Progenitor cell of endocrine pancreas (in vitro differentiated cells): ENCODE data around the gene NFATC3. TPM values are rescaled to one million over a fixed set of nuclear protein-coding genes. Genes with fewer than 3 reads are reported as not detected.
"Not testable (repeated sequence)": the region's sequence is repeated elsewhere in the genome, so short reads cannot be mapped to it uniquely, and the experiment has no call there.

ENCODE experiments used
- DNase-seq: peaks from one replicate; pipeline ENCODE4 v3.0.0; 2021; ENCODE audit warnings: low spot score; ENCODE audit not compliant: unreplicated experiment
- H3K27ac Mint-ChIP-seq: 2 replicates; pipeline ENCODE4 v1.8.0; 2021; ENCODE audit warnings: mild to moderate bottlenecking, moderate library complexity, mixed read lengths
- H3K27me3 Mint-ChIP-seq: 2 replicates; pipeline ENCODE4 v1.8.0; 2021; ENCODE audit warnings: mixed read lengths
- H3K36me3 Mint-ChIP-seq: 2 replicates; pipeline ENCODE4 v1.8.0; 2022; ENCODE audit warnings: mixed read lengths; ENCODE audit not compliant: insufficient read depth
- H3K4me1 Mint-ChIP-seq: 2 replicates; pipeline ENCODE4 v1.8.0; 2021; ENCODE audit warnings: low read depth, mixed read lengths
- H3K4me3 Mint-ChIP-seq: 2 replicates; pipeline ENCODE4 v1.8.0; 2021; ENCODE audit warnings: low read depth, mild to moderate bottlenecking, moderate library complexity, mixed read lengths
- H3K9me3 Mint-ChIP-seq: 2 replicates; pipeline ENCODE4 v1.8.0; 2021; ENCODE audit warnings: low read depth, mixed read lengths
- total RNA-seq: library from RNA; stranded (reverse); gene quantifications from 2 replicates; pipeline ENCODE4 v1.2.1, GENCODE V29; 2021
- TF ChIP-seq, protein P1 (sequence below): fragments of 200-600 bp; sonication (generic); IDR thresholded peaks from one replicate; pipeline ENCODE4 v1.5.0; 2021; ENCODE audit warnings: antibody characterized with exemption, mild to moderate bottlenecking; ENCODE audit not compliant: unreplicated experiment

The NFATC3 gene
- total RNA-seq, 1 donor from 2014 or later = 51.8 TPM

GRCh38 chr16:68111379-68111778, 26.2 kb downstream of the NFATC3 start:
- no peak for DNase-seq
- H3K4me3 Mint-ChIP-seq = no peak overlapping the region
- TF ChIP-seq, protein P1, sequence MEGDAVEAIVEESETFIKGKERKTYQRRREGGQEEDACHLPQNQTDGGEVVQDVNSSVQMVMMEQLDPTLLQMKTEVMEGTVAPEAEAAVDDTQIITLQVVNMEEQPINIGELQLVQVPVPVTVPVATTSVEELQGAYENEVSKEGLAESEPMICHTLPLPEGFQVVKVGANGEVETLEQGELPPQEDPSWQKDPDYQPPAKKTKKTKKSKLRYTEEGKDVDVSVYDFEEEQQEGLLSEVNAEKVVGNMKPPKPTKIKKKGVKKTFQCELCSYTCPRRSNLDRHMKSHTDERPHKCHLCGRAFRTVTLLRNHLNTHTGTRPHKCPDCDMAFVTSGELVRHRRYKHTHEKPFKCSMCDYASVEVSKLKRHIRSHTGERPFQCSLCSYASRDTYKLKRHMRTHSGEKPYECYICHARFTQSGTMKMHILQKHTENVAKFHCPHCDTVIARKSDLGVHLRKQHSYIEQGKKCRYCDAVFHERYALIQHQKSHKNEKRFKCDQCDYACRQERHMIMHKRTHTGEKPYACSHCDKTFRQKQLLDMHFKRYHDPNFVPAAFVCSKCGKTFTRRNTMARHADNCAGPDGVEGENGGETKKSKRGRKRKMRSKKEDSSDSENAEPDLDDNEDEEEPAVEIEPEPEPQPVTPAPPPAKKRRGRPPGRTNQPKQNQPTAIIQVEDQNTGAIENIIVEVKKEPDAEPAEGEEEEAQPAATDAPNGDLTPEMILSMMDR = no peak
- H3K4me1 Mint-ChIP-seq = peaks cover 5% of the 10 kb centered on the region
- H3K27ac Mint-ChIP-seq = no peak overlapping the region
- peaks cover 49% of the 10 kb centered on the region for H3K9me3 Mint-ChIP-seq
- peaks cover 33% of the 10 kb centered on the region for H3K36me3 Mint-ChIP-seq
- H3K27me3 Mint-ChIP-seq = no peaks in the 10 kb centered on the region

GRCh38 chr16:68113059-68113761, 28.0 kb downstream of the NFATC3 start:
- TF ChIP-seq, protein P1 = no peak
- Mint-ChIP-seq H3K4me3 (no peak overlapping the region), H3K27ac (no peak overlapping the region), H3K9me3 (peaks cover 40% of the 10 kb centered on the region), H3K36me3 (peaks cover 24% of the 10 kb centered on the region), H3K4me1 (peaks cover 5% of the 10 kb centered on the region), H3K27me3 (no peaks in the 10 kb centered on the region)
- no peak for DNase-seq

DNA sequence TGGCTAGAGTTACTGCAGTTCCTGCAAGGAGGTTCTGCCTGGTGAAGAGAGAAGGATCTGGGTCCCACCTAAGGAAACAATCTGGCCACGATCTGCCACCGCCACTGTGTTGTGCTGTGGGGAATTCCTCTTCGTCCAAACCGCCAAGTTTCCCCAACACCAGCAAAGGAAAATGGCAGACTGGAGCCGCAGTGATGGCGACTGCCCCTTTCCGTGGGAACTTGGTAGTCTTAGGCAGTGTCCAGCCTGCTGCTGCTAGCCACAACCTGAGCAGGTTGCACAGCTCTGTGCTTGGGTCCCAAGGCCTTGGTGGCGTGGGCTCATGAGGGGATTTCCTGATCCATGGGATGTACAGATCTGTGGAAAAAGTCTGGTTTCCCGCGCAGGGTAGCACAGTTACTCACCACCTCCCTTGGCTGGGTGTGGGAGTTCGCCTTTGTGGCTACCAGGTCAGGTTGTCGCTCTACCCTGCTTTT, 28.6 kb downstream of the NFATC3 start:
- Mint-ChIP-seq H3K9me3 (peaks cover 34% of the 10 kb centered on the region), H3K27me3 (no peaks in the 10 kb centered on the region)

GRCh38 chr16:68114939-68115338, 29.8 kb downstream of the NFATC3 start:
- not testable (repeated sequence) for H3K27me3 Mint-ChIP-seq, H3K4me1 Mint-ChIP-seq, H3K27ac Mint-ChIP-seq, DNase-seq, H3K4me3 Mint-ChIP-seq
- H3K9me3 Mint-ChIP-seq = peaks cover 23% of the 10 kb centered on the region
- peaks cover 12% of the 10 kb centered on the region for H3K36me3 Mint-ChIP-seq

More for the DNA sequence above, 28.6 kb downstream of the NFATC3 start:
- Mint-ChIP-seq H3K4me3 (no peak overlapping the region), H3K36me3 (peaks cover 19% of the 10 kb centered on the region), H3K4me1 (peaks cover 5% of the 10 kb centered on the region), H3K27ac (no peak overlapping the region)
- DNase-seq = no peak
- TF ChIP-seq, protein P1 = no peak

DNA sequence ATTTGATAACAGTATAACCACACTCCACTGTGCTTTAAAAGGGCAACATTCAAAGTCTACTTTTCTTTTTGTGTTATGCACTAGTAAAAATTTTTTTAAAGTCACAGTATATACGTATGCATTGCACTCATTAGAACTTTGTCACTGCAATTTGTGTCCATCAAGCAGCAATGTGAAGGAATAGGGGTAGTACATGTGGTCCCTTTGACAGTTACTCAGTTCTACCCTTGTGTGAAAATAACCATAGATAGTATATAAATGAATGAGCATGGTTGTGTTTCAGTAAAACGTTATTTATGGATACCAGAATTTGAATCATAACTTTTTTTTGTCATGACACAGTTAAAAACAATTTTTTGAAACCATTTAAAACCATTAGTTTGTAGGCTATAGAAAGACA, 30.7 kb downstream of the NFATC3 start:
- TF ChIP-seq, protein P1 = no peak
- no peak for DNase-seq
- no peaks in the 10 kb centered on the region for H3K27me3 Mint-ChIP-seq
- H3K4me1 Mint-ChIP-seq = peaks cover 5% of the 10 kb centered on the region
- peaks cover 18% of the 10 kb centered on the region for H3K9me3 Mint-ChIP-seq
- H3K4me3 Mint-ChIP-seq = no peak overlapping the region
- no peak overlapping the region for H3K27ac Mint-ChIP-seq
- peaks cover 8% of the 10 kb centered on the region for H3K36me3 Mint-ChIP-seq
